H1 (cell line): ENCODE data around the gene CDH1. TPM values are rescaled to one million over a fixed set of nuclear protein-coding genes. Genes with fewer than 3 reads are reported as not detected.
A peak's percentile ranks its signal among the peaks of the same experiment; 100 is the strongest.

Experiments
- CTCF ChIA-PET: fragments of 300-600 bp; sonication (Branson Sonifier 250); formaldehyde crosslinking; loops from one replicate; lab custom pipeline; 2021; ENCODE audit not compliant: partially characterized antibody; lab: Charles Lee
- POLR2A ChIA-PET: fragments of 300-600 bp; sonication (Branson Sonifier 250); formaldehyde crosslinking; loops from one replicate; lab custom pipeline; 2021; ENCODE audit warnings: inconsistent platforms; ENCODE audit not compliant: partially characterized antibody; lab: Charles Lee
- DNase-seq, 2 experiments: peaks; one replicate each; pipeline versions ENCODE4 v3.0.0 to v3.0.0-alpha.2; 2010 to 2022; ENCODE audit warnings: low spot score in 2 of 2, low read depth in 1 of 2, mixed read lengths in 1 of 2
- FAIRE-seq: peaks from 2 replicates; lab custom pipeline; 2011; peaks lifted over from hg19 to GRCh38; lab: Jason Lieb, UNC
- H2AFZ ChIP-seq: 2 replicates; pipeline ENCODE4 v1.8.1; 2012; ENCODE audit warnings: low read length, inconsistent platforms
- H2AK5ac ChIP-seq: 2 replicates; pipeline ENCODE4 v1.6.1; 2013; ENCODE audit warnings: low read depth, low read length
- H2BK120ac ChIP-seq: replicated peaks from 2 replicates; pipeline ENCODE3; 2013; ENCODE audit warnings: low read depth, low read length, inconsistent platforms
- H2BK12ac ChIP-seq: 2 replicates; pipeline ENCODE4 v1.6.1; 2013; ENCODE audit warnings: low read depth, low read length
- H2BK15ac ChIP-seq: 2 replicates; pipeline ENCODE4 v1.6.1; 2013; ENCODE audit warnings: low read length
- H2BK20ac ChIP-seq: 2 replicates; pipeline ENCODE4 v1.6.1; 2013; ENCODE audit warnings: low read length
- H2BK5ac ChIP-seq: 2 replicates; pipeline ENCODE4 v1.6.1; 2013; ENCODE audit warnings: low read depth, low read length
- H3K14ac ChIP-seq: 2 replicates; pipeline ENCODE4 v1.6.1; 2013; ENCODE audit warnings: inconsistent platforms; ENCODE audit not compliant: insufficient read length
- H3K18ac ChIP-seq: 2 replicates; pipeline ENCODE4 v1.6.1; 2013; ENCODE audit warnings: low read length; ENCODE audit errors: extremely low read depth
- H3K23ac ChIP-seq: 2 replicates; pipeline ENCODE4 v1.6.1; 2013; ENCODE audit warnings: inconsistent platforms; ENCODE audit not compliant: insufficient read length
- H3K23me2 ChIP-seq: 2 replicates; pipeline ENCODE4 v1.6.1; 2013; ENCODE audit warnings: low read depth, low read length
- H3K27ac ChIP-seq: 2 replicates; pipeline ENCODE4 v1.6.1; 2011; ENCODE audit warnings: low read depth, low read length, inconsistent platforms
- H3K27me3 ChIP-seq, 4 experiments: replicated peaks in 1 of 4; 1 replicate in 1 of 4; 2 replicates in 3 of 4; pipeline versions ENCODE4 v1.6.1 to v1.8.1; 2011 to 2013; ENCODE audit warnings: low read length in 3 of 4, mild to moderate bottlenecking in 3 of 4, inconsistent platforms in 2 of 4, mixed read lengths in 2 of 4, moderate library complexity in 1 of 4; ENCODE audit not compliant: control insufficient read depth in 3 of 4, insufficient read depth in 3 of 4; ENCODE audit errors: extremely low read depth in 1 of 4
- H3K36me3 ChIP-seq, 4 experiments: 2 replicates each; pipeline versions ENCODE4 v1.6.1 to v1.8.1; 2011 to 2013; ENCODE audit warnings: mild to moderate bottlenecking in 4 of 4, low read length in 3 of 4, moderate library complexity in 2 of 4, control low read depth in 1 of 4, inconsistent platforms in 1 of 4; ENCODE audit not compliant: insufficient read depth in 4 of 4, control insufficient read depth in 2 of 4
- H3K4ac ChIP-seq: replicated peaks from 2 replicates; pipeline ENCODE3; 2013; ENCODE audit warnings: low read length, low read depth, mixed read lengths, inconsistent platforms; ENCODE audit not compliant: insufficient read length
- H3K4me1 ChIP-seq, 4 experiments: replicated peaks in 1 of 4; 1 replicate in 1 of 4; 2 replicates in 3 of 4; pipeline versions ENCODE4 v1.6.1 to v1.8.1; 2011 to 2013; ENCODE audit warnings: low read length in 3 of 4, inconsistent platforms in 2 of 4, mixed read lengths in 1 of 4; ENCODE audit not compliant: insufficient read depth in 4 of 4, control insufficient read depth in 3 of 4
- H3K4me2 ChIP-seq, 2 experiments: 2 replicates each; pipeline versions ENCODE4 v1.6.1 to v1.8.1; 2011 to 2013; ENCODE audit warnings: low read depth in 2 of 2, low read length in 2 of 2, control low read depth in 1 of 2, inconsistent platforms in 1 of 2, mild to moderate bottlenecking in 1 of 2; ENCODE audit not compliant: insufficient read depth in 1 of 2
- H3K4me3 ChIP-seq, 4 experiments: fragments of 200-600, 300-600 bp in 1 of 4; sonication (generic), shearing (Covaris generic), sonication (Bioruptor Twin) in 1 of 4; 2 replicates each; pipeline versions ENCODE4 v1.5.1 to v1.8.1; 2011 to 2016; ENCODE audit warnings: low read length in 4 of 4, low read depth in 3 of 4, control low read depth in 2 of 4, inconsistent platforms in 2 of 4, mild to moderate bottlenecking in 2 of 4, mixed read lengths in 1 of 4, moderate library complexity in 1 of 4; ENCODE audit not compliant: insufficient read depth in 2 of 4; ENCODE audit errors: extremely low read depth in 1 of 4
- H3K56ac ChIP-seq: replicated peaks from 2 replicates; pipeline ENCODE3; 2013; ENCODE audit warnings: low read depth, mild to moderate bottlenecking, mixed read lengths, low read length, inconsistent platforms; ENCODE audit not compliant: insufficient read length
- H3K79me1 ChIP-seq: 2 replicates; pipeline ENCODE4 v1.6.1; 2013; ENCODE audit warnings: low read depth, low read length, control low read depth
- H3K79me2 ChIP-seq, 2 experiments: 2 replicates each; pipeline versions ENCODE4 v1.6.1 to v1.8.1; 2012 to 2013; ENCODE audit warnings: low read length in 2 of 2, mild to moderate bottlenecking in 2 of 2, inconsistent platforms in 1 of 2; ENCODE audit not compliant: insufficient read depth in 2 of 2, control insufficient read depth in 1 of 2
- H3K9ac ChIP-seq, 4 experiments: replicated peaks in 1 of 4; 1 replicate in 1 of 4; 2 replicates in 3 of 4; pipeline versions ENCODE4 v1.6.1 to v1.8.1; 2011 to 2013; ENCODE audit warnings: low read depth in 3 of 4, low read length in 3 of 4, control low read depth in 2 of 4, mild to moderate bottlenecking in 2 of 4, moderate library complexity in 2 of 4, inconsistent platforms in 1 of 4; ENCODE audit errors: extremely low read depth in 1 of 4
- H3K9me3 ChIP-seq, 2 experiments: 2 replicates each; pipeline versions ENCODE4 v1.6.1 to v1.8.1; 2012 to 2013; ENCODE audit warnings: mild to moderate bottlenecking in 2 of 2, moderate library complexity in 2 of 2, control low read depth in 1 of 2, inconsistent platforms in 1 of 2, low read depth in 1 of 2, low read length in 1 of 2, mixed read lengths in 1 of 2; ENCODE audit not compliant: insufficient read depth in 2 of 2
- H4K20me1 ChIP-seq, 2 experiments: replicated peaks in 1 of 2; 2 replicates each; pipeline versions ENCODE3 to v1.8.1; 2011 to 2013; ENCODE audit warnings: inconsistent platforms in 2 of 2, low read length in 2 of 2, mild to moderate bottlenecking in 1 of 2; ENCODE audit not compliant: insufficient read depth in 2 of 2, control insufficient read depth in 1 of 2
- H4K5ac ChIP-seq: 2 replicates; pipeline ENCODE4 v1.6.1; 2013; ENCODE audit warnings: low read length, low read depth, mixed read lengths, inconsistent platforms; ENCODE audit not compliant: insufficient read length
- H4K8ac ChIP-seq: 2 replicates; pipeline ENCODE4 v1.8.0; 2013; ENCODE audit warnings: mild to moderate bottlenecking, moderate library complexity, low read length, inconsistent platforms; ENCODE audit not compliant: insufficient read depth; ENCODE audit errors: extremely low read depth
- H4K91ac ChIP-seq: replicated peaks from 2 replicates; pipeline ENCODE3; 2013; ENCODE audit warnings: low read length, mixed read lengths, inconsistent platforms; ENCODE audit not compliant: insufficient read length
- HDAC2 ChIP-seq, 2 experiments: fragments of 300-600 bp in 1 of 2; sonication (generic) in 1 of 2; IDR thresholded peaks; 2 replicates each; pipeline ENCODE4 v1.6.1; 2011 to 2012; ENCODE audit warnings: low read depth in 2 of 2, low read length in 2 of 2, mild to moderate bottlenecking in 2 of 2, moderate library complexity in 2 of 2, borderline replicate concordance in 1 of 2, inconsistent platforms in 1 of 2
- JUN ChIP-seq: IDR thresholded peaks from 2 replicates; pipeline ENCODE4 v1.6.1; 2011; ENCODE audit warnings: low read depth, mild to moderate bottlenecking, improper control_type of control experiment, low read length
- KDM1A ChIP-seq: fragments of 200-600, 300-600 bp; sonication (generic); IDR thresholded peaks from 2 replicates; pipeline ENCODE4 v1.7.1; 2016; ENCODE audit warnings: mild to moderate bottlenecking, low read length, borderline replicate concordance
- MAFK ChIP-seq: IDR thresholded peaks from 2 replicates; pipeline ENCODE4 v1.6.1; 2012; ENCODE audit warnings: low read depth, mild to moderate bottlenecking, improper control_type of control experiment, low read length
- WGBS, 2 experiments: shearing (Covaris generic) in 1 of 2; methylation state at CpG; one replicate each; pipeline versions ENCODE4 v1.1.6 to v1.1.7; 2013 to 2015; ENCODE audit warnings: low lambda C conversion rate in 2 of 2, mixed read lengths in 2 of 2, inconsistent platforms in 1 of 2, low coverage in 1 of 2, missing lambda C conversion rate in 1 of 2; ENCODE audit not compliant: insufficient replicate concordance in 2 of 2, insufficient coverage in 1 of 2, insufficient read length in 1 of 2; ENCODE audit errors: extremely low coverage in 1 of 2, missing lambda C conversion rate in 1 of 2; 5-methylcytosine and 5-hydroxymethylcytosine counted together
- polyA plus RNA-seq, 7 experiments: library from polyadenylated mRNA; depleted of rRNA in 3 of 7; stranded (reverse) in 5 of 7; unstranded in 2 of 7; fragments of >200 nt in 5 of 7; fragments of 200-250 nt in 2 of 7; gene quantifications; 1 replicate in 5 of 7; 2 replicates in 1 of 7; 4 replicates in 1 of 7; pipeline versions ENCODE4 v1.2.1 to v1.2.3, GENCODE V29; 2011 to 2013; ENCODE audit warnings: missing spikeins in 2 of 7, mixed read lengths in 2 of 7
- total RNA-seq: library from RNA; stranded (reverse); fragmentation: NEBNext Ultra II Directional; extraction: Animal tissue kit (Norgen Biotek cat#: 25700); gene quantifications from 2 replicates; pipeline ENCODE4 v1.2.1, GENCODE V29; 2021

CDH1 gene
- total and polyA plus RNA-seq, 2 of the 8 experiments (the other 6 are each of a cell fraction or from before 2014, with no cell fraction given) = 133 to 265 TPM

GRCh38 chr16:68736561-68736960 is 531 bp upstream of the CDH1 start:
- Histone ChIP-seq H2BK20ac (no peak overlapping the region), H3K4me3 (peak overlapping the region in 1 of 4 experiments; percentile 90; a peak in 1 of 8 replicates), H2AFZ (no peak overlapping the region), H3K4me1 (peaks cover 0 to 8% (median 3%) of the 10 kb centered on the region in 4 experiments; a peak in 3 of 7 replicates), H3K56ac (no peak overlapping the region), H2AK5ac (no peak overlapping the region), H3K79me2 (peaks cover 0 to 41% of the 10 kb centered on the region in 2 experiments; a peak in 2 of 4 replicates), H4K5ac (no peak overlapping the region), H2BK5ac (no peak overlapping the region), H3K14ac (no peak overlapping the region), H4K20me1 (peaks cover 3 to 8% of the 10 kb centered on the region in 2 experiments), H3K18ac (0 out of 2 replicates have a peak overlapping the region, but pooled peaks have one; percentile 48), H4K8ac (no peak overlapping the region), H3K27me3 (no peaks in the 10 kb centered on the region), H3K4me2 (peak overlapping the region in 1 of 2 experiments; percentile 25; a peak in 1 of 4 replicates), H2BK120ac (no peak overlapping the region), H3K9ac (no peak overlapping the region), H3K9me3 (no peaks in the 10 kb centered on the region), H3K27ac (no peak overlapping the region), H2BK15ac (no peak overlapping the region), H3K23ac (no peak overlapping the region), H3K79me1 (peaks cover 4% of the 10 kb centered on the region; the same call in 1 of the 2 replicates), H3K23me2 (peaks cover 8% of the 10 kb centered on the region; the same call in 1 of the 2 replicates), H3K4ac (no peak overlapping the region), H3K36me3 (peaks cover 0 to 17% (median 0%) of the 10 kb centered on the region in 4 experiments; a peak in 4 of 8 replicates), H4K91ac (no peak overlapping the region), H2BK12ac (no peak overlapping the region)
- WGBS, 2 experiments = 86% methylated on average over 12 of the region's 12 CpGs; no CpG with 5 or more reads in 1 of the 2 experiments
- DNase-seq (no peak), FAIRE-seq (no peak)
- TF ChIP-seq HDAC2 (IDR thresholded peaks at IDR 0.05; ENCODE audit: borderline replicate concordance in 1 of 2, low read depth in 2 of 2, low read length in 2 of 2) (0 out of 4 replicates have a peak, but pooled peaks of 1 of the 2 experiments have one; percentile 4), MAFK (no peak), JUN (no peak), KDM1A (peak; percentile 32; the same call in 1 of the 2 replicates)
- ChIA-PET CTCF (interaction anchor here (0.6 to 2.3 kb wide), 12 partner anchors 8 to 1349 kb away, joined by 3 to 9 read pairs (median 4); no protein-coding TSS in a partner anchor), POLR2A (interaction anchor here (0.6 to 4.7 kb wide), 21 partner anchors 8 to 100 kb away, joined by 3 to 65 read pairs (median 5); no protein-coding TSS in a partner anchor)
